GM19455 (cell line): ENCODE results near the gene JPH2.

Experiments used
- ATAC-seq: cut with Tn5 transposase; IDR thresholded peaks from one replicate; pipeline ENCODE4 v1.9.1; 2021; ENCODE audit not compliant: unreplicated experiment

The JPH2 gene

DNA sequence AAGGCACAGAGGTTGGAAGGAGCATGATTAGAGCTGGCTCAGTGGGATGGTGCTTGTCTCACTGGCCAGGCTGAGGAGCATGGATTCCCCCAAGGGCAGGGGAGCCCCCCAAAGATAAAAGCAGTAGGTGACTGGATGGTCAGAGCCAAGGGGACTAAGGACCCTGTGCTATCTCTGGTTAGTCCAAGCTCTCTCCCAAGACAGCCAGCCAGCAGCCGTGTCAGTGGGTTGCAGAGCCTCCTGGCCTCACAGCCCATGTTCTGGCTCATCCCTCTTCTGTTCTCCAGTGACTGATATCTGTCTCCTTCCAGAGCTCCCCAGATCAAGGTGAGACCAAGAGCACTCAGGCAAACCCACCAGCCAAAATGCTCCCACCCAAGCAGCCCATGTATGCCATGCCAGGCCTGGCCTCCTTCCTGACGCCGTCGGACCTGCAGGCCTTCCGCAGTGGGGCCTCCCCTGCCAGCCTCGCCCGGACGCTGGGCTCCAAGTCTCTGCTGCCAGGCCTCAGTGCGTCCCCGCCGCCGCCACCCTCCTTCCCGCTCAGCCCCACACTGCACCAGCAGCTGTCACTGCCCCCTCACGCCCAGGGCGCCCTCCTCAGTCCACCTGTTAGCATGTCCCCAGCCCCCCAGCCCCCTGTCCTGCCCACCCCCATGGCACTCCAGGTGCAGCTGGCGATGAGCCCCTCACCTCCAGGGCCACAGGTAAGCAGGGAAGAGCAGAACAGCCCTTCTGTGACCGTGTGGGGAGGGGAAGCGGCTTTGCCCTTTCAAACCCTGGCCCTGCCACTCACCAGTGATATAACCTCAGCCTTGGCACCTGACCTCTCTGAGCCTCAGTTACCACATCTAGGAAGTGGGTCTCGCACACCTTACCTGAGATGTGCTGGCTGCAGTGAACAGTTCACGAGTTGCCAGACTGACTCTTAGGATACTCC, 121.3 kb downstream of the JPH2 start:
- no peak for ATAC-seq

DNA sequence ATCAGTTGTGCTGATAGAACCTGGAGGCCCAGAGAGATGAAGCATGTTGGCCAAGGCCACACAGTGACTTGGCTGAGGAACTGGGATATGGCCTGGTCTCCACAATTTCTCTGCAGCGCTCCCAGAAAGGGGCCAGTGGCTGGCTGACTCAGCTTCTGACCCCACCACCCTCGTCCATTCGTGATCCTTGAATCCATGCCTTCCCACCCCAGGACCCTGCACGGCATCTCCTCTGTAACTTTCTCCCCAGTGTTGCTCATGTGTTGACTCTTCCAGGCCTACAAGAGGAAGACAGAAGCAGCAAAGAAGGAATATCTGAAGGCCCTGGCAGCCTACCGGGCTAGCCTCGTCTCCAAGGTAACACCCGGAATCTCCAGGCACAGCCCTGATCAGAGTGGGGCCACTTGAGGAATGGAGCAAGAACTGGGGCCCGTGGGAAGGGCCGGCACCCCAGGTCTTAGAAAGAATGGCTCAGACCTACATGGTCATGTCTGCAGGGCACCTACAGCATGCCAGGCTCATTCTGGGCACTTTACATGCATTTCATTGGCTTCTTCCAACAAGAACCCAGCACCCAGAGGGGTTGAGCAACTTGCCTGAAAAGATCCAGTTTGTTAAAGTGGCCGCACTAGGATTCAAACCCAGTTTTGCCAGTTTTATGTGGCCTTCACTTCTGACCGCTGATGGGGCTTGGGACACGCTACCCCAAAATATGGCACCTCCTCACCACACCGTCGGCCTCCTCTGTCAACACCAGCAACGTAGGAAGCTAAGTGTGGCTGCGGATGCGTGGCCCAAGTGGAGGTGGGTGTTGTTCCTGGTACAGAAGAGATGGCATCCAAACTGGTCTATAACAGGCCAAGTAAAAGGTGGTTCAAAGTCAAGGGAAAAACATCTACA, 122.2 kb downstream of the JPH2 start:
- ATAC-seq, result no peak
